NCI-H146 treated with DMSO at 0.1 percent for 48 hours (cell line): ENCODE data around the gene ADM2.
A peak's percentile ranks its signal among the peaks of the same experiment; 100 is the strongest.
"Not testable (repeated sequence)": the region's sequence is repeated elsewhere in the genome, so short reads cannot be mapped to it uniquely, and the experiment has no call there.

ENCODE experiments used
- DNase-seq: peaks from one replicate; lab custom pipeline; 2025; ENCODE audit not compliant: unreplicated experiment; lab: John Stamatoyannopoulos, UW

ADM2 gene

DNA sequence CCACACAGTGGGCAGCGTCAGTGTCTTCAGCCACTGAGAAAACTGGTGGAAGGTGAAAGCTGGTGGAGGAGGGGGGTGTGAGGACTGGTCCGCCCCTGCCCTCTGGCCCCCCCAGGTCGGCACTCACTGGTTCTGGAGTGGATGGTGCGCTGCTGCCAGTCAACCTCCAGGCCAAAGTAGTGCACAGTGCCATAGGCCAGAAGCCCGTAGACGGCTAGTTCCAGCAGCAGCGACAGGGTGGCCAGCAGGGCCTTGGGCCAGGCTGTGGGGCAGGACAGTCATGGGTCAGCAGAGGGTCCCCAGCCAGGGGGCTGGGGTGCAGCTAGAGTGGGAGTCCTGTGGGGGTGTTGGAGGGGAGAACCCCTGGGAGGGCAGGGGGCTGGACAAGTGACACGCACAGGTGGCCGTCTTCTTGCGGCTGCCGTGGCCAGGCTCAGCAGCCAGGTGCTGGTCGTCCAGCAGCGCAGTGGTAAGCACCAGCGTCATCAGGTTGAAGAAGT, 24.0 kb downstream of the ADM2 start:
- DNase-seq = no peak

DNA sequence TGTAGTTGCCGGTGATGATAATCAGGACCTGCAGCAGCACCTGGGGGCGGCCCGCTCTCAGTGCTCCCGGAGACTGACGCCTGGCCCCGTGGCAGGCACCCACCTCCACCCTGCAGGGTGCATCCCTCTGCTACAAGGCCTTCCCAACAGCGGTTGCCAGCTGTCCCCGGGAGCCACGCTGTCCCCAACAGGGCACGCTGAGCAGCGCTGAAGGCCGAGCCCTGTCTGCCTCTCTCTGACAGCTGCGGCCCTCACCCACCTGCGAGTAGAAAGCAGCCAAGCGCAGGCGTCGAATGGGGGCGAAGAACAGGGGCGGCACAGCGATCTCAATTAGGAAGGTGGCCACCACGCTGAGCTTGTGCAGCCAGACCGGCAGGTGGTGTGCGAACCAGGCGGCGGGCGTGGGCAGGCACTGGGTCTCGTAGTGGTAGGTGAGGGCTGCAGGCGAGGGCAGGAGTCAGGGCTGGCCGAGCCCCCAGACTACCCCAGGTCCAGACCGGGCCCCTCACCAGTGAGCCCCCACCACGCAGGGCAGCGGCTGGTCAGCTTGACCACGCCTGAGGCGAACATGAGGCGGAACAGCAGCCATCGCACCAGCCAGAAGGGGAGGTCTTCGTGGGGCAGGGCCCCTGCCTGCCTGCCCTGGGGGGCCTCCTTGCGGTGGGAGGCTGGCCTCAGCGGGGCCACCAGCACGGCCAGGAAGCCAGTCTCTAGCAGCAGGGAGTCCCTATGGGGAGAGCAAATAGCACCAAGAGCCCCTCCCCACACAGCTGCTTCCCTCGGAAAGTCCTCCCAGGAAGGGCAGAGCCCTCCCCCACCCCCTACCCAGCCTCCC, 24.6 kb downstream of the ADM2 start:
- peak; percentile 86 for DNase-seq

DNA sequence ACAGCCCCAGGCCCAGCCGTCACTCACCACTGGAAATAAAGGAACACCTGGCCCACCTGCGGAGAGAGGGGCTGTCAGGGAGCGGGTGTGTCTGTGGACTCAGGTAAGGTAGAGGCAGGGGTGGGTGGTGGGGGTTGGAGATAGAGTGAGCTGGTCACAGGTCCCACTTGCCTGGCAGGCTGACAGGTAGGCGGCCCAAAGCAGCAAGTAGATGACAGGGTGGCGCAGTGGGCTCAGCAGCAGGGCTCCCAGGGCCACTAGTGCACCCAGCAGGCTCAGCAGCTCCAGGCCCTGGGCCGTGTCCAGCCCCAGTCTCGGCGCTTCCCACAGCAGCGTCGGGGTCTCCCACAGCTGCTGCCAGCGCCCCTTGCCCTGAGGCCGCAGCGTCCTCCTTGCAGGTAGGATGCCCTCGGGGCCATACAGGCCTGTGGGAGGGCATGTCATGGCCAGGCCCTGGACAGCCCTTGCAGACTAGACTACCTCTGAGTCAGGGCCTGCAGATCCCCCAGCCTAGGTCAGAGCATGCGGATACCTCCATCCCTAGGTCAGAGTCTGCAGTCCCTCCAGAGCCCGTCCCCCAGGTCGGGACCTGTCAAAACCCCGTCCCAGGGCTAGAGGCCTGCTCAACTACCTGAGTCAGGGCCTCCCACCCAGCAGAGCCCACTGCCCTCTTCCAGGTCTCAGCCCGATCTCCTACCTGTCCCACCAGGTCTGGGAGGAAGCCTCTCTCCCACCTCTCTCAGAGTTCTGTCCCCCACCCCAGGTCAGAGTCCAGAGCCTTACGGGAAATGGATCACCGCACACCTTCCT, 25.5 kb downstream of the ADM2 start:
- no peak for DNase-seq

DNA sequence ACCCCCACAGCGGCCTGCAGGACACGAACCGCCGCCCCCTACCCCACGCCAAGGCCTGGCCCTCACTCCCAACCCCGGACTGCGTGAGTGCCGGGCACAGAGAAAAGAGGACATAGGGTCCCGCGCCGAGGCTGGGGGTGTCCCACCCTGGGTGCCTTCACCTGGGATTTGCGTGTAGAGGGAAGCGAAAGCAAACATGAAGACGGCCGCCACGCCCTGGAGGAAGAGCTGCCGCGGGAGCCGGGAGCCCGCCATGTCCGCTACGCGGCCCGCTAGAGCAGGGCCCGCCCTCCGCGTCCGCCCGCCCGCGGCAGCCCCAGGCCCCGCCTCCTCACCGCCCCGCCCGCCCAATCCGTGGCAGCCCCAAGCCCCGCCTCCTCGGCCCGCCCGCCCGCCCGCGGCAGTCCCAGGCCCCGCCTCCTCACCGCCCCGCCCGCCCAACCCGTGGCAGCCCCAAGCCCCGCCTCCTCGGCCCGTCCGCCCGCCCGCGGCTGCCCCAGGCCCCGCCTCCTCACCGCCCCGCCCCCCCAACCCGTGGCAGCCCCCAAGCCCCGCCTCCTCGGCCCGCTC, 26.2 kb downstream of the ADM2 start, which contains the start of gene LMF2:
LMF2 (minus strand) TSS at position 282 of the 570 bp plus-strand sequence; CDS start at position 255, 27 bp downstream.
- DNase-seq = peak; percentile 73

DNA sequence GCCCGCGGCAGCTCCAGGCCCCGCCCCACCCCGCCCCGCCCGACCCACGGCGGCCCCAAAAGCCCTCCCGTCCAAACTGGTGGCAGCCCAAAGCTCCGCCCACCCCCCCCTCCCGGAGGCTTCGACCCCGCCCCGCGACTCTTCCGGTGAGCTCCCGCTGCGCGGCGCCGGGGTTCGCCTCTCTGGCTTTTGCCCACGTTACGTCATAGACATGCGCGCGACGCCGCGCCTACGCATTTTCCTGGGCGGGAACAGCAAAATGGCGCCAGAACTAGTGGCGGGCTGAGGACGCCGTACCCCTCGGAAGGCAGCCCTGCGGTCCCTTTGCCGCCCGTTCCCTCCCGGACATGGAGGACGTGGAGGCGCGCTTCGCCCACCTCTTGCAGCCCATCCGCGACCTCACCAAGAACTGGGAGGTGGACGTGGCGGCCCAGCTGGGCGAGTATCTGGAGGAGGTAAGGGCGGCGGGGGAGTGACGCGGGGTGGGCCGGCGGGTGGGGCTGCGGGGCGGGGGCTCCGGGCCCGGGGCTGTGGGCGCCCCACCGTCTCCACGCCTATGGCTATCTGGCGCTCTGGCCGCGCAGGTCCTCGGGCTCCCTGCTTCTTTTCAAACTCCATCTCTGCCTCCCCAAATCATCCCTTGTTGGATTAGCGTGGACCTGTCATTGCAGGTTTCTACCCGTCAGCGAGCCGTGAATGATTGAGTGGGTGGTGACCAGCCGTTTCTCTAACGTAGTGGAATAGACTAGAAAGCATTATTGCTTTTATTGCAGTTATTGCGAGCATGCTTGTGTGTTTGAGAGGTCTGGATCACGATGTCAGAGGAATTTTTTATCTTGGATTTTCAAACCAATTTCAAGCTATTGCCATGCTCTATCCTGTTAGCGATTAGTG, 26.9 kb downstream of the ADM2 start, which contains the start of gene NCAPH2:
NCAPH2 (plus strand) TSS at position 234 of the 894 bp plus-strand sequence; CDS start at position 348, 114 bp downstream.
- DNase-seq = peak; percentile 73

DNA sequence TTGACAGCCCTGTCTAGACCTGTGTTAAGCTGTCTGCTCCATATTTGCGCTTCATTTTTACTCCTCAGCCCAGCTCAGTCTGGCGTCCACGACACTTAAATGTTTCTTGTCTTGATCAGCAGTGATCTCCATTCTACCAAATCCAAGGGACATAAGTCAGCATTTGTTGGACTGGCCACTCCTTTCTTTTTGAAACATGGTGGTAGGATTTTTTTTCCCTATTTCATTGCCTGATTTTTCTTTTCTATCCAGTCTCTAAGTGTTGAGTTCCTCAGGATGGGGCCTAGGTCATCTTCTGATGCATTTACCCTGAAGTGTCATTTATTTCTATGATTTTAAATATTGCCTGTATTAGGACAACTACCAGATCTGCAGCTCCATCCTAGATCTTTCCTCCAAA, 27.6 kb downstream of the ADM2 start:
- DNase-seq = no peak

DNA sequence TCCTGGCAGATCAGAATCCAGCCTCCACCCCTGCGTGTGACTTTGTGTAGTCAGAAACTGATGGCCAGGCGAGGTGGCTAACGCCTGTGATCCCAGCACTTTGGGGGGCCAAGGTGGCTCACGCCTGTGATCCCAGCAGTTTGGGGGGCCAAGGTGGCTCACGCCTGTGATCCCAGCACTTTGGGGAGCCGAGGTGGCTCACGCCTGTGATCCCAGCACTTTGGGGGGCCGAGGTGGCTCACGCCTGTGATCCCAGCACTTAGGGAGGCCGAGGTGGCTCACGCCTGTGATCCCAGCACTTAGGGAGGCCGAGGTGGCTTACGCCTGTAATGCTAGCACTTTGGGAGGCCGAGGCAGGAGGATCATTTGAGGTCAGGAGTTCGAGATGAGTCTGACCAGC, 31.8 kb downstream of the ADM2 start:
- no peak for DNase-seq

DNA sequence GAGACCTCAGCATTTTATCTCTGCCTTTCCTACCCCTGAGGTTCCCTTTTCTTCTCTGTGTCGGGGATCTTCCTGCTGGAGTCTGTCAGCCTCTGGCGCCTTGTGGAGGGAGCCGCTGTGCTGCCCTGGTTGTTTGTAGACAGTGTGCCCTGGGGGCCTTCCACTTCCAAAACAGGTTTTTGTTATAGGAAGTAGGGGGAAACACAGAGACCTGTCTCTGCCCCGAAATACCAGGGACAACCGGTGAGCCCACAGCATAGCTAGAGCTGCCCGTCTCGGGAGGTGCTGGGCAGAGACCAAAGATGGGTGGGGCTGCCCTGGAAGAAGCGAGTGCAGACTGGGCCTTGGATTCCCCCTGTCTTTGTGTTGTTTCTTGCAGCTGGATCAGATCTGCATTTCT, 34.7 kb downstream of the ADM2 start:
- no peak for DNase-seq

DNA sequence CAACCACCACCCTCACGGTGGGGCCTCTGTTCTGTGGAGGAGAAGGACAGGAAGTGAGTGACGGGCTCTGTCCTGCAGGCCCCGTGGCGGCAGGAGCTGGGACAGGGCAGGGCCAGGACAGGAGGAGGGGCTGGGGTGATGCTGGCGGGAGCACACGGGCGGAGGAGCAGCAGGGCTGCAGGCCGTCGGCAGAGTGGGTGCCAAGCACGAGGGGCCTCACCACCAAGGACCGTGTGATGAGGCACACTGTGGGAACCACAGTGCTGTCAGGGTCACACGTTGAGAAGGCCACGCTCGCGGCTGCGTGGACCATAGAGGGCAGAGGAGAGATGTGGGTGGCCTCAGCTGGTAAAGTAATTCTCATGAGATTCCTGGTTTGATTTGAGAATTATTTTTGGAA, 35.5 kb downstream of the ADM2 start:
- no peak for DNase-seq

DNA sequence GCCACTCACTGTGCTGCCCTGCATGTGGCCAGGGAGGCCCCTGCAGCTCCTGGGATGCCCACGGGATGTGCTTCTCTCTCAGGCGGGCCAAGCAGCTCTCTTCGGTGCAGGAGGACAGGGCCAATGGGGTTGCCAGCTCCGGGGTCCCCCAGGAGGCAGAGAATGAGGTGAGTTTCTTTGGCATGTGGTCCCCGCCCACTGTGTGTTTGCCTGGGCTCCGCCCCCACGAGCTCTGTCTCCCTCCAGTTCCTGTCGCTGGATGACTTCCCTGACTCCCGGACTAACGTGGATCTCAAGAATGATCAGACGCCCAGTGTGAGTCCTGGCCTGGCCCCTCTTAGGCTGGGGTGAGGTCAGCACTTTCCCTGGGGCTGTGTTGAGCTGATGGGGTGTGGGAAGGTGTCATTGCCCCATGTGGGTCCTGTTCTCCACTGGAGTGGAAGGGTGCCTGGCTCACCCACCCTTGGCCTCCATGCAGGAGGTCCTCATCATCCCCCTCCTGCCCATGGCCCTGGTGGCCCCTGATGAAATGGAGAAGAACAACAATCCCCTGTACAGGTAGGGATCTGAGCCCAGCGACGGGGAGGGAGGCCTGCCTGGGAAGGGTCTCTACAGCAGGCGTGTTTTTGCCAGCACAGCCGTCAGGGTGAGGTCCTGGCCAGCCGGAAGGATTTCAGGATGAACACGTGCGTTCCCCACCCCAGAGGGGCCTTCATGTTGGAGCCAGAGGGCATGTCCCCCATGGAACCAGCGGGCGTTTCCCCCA, 36.3 kb downstream of the ADM2 start:
- DNase-seq = no peak

DNA sequence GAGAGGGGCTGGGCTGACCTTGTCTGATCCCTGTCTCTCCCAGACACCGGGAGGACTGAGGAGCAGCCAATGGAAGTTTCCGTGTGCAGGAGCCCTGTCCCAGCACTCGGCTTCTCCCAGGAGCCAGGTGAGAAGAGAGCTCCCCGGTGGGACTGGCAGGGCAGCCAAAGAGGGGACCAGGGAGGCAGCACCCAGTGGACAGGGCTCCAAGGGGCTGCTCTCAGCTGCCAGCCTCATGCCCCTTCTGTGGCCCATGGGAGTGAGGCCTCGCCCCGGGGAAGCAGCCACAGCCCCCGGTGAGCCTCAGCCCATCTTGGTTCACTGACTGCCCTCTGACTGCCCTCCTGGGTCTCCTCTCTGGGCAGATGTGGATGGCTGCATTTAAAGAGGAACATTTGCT, 37.3 kb downstream of the ADM2 start:
- DNase-seq = no peak

DNA sequence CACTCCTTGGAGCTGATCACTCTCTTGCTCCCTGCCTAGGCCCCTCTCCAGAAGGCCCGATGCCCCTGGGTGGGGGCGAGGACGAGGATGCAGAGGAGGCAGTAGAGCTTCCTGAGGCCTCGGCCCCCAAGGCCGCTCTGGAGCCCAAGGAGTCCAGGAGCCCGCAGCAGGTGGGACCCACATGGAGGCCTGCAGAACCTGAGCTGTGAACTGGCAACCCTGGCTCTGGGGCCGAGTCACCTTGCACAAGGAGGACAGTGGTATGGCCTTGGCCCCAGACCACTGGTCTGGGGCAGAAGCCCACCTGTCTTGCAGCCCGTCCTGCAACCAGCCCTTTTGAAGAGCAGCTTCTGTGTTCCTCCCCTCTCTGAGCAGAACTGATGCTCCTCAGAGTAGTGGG, 37.8 kb downstream of the ADM2 start:
- no peak for DNase-seq

DNA sequence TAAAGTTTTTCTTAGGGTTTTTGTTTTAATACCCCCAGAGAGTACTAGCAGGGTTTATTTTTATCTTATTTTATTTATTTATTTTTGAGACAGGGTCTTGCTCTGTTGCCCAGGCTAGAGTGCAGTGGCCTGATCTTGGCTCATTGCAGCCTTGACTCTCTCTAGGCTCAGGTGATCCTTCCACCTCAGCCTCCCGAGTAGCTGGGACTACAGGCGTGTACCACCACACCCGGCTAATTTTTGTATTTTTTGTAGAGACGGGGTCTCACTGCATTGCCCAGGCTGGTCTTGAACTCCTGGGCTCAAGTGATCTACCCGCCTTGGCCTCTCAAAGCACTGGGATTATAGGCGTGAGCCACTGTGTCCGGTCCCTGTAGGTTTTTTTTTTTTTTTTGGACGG, 38.8 kb downstream of the ADM2 start:
- not testable (repeated sequence) for DNase-seq

DNA sequence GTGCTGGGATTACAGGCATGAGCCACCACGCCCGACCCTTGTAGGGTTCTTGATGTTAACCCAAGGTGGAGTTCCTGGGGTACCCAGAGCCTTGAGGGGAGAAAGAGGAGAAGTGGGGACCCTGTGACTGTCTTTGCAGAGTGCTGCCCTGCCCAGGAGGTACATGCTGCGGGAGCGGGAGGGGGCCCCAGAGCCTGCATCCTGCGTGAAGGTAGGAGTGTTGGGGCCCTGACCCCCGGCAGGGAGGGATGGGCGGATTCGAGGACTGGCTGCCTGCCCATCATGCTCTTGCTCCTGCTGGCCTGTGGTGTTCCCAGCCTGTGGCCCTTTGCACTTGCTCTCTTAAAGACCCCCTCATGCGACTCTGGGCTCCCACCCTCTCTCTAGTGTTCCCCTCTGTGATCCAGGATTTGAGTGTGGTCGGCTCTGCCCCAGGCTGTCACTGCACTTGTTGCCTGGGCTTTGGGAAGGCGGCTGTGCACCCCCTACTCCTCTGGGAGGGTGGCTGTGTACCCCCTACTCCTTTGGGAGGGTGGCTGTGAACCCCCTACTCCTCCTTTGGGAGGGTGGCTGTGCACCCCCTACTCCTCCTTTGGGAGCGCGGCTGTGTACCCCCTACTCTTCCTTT, 39.6 kb downstream of the ADM2 start:
- DNase-seq = no peak

DNA sequence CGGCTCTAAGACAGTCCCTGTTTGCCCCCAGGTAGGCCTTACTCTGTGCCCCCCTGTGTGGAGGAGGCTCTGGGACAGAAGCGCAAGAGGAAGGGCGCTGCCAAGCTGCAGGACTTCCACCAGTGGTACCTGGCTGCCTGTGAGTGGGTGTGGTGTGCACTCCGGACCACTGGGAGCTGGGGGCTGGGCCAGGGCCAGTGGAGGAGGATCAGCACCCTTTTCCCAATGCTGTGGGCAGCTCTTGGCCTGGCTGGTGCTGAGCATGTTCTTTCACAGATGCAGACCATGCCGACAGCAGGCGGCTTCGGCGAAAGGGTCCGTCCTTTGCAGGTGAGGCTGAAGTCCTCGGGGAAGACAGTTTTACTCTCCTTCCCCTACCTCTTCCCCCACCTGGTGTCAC, 40.4 kb downstream of the ADM2 start:
- no peak for DNase-seq

DNA sequence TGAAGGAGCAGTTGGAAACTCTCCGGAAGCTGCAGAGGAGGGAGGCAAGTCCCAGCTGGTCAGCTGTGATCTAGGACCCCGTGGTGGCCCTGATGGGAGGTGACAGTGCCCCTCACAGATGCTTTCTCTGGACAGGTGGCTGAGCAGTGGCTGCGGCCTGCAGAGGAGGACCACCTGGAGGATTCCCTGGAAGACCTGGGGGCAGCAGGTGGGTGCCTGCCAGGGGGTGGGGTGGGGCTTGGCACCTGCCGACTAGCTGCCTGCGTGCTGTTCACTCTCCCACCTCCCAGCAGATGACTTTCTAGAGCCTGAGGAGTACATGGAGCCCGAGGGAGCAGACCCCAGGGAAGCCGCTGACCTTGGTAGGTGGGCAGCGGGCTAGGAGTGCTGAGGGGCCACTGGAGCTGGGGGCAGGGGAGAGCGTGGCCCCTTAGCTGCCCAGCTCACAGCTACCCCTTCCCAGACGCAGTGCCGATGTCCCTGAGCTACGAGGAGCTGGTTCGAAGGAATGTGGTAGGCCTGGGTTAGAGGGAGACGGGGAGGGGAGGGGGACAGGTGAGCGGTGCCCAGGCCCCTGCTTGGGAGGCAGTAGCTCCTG, 41.0 kb downstream of the ADM2 start:
- DNase-seq = no peak

DNA sequence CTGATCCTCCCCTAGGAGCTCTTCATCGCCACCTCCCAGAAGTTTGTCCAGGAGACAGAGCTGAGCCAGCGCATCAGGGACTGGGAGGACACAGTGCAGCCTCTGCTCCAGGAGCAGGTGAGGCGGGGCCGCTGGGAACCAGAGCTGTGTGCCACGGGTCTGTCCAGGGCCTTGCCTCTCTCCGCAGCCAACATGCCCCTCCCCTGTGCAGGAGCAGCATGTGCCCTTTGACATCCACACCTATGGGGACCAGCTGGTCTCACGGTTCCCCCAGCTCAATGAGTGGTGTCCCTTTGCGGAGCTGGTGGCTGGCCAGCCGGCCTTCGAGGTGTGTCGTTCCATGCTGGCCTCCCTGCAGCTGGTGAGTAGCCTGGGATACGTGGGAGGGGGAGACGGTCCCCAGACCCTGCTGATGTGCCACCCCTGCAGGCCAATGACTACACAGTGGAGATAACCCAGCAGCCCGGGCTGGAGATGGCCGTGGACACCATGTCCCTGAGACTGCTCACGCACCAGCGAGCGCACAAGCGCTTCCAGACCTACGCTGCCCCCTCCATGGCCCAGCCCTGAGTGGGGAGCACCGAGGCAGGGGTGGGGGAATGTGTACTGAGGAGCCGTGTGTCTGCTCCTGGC, 41.6 kb downstream of the ADM2 start:
- no peak for DNase-seq

DNA sequence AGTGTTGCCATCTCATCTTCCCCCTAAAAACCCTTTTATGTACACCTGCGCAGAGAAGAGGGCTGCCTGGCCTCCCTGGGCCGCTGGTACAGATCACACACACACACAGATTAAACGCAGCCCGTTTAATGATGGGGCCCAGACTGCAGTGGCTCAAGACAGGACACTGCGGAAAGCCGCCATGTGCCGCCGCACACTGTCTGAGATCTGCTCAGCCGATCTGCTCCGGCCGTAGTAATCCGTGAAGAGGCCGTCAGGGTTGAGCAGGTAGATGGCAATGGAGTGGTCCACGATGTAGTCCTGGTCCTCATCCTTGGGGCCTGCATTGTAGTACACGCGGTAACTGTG, 42.1 kb downstream of the ADM2 start:
- DNase-seq = no peak
